Large intestine (tissue), 3 donors: ENCODE results near the gene BBS2. TPM values are rescaled to one million over a fixed set of nuclear protein-coding genes. Genes with fewer than 3 reads are reported as not detected.

ENCODE experiments used
- DNase-seq, 2 donors: peaks; one replicate each; pipeline versions ENCODE4 v3.0.0 to v3.0.0-alpha.2; 2013
- H3K27ac ChIP-seq: one replicate; pipeline ENCODE4 v1.5.1; 2013; ENCODE audit warnings: low read length
- H3K27me3 ChIP-seq: 2 replicates; pipeline ENCODE4 v1.6.1; 2013; ENCODE audit warnings: low read length; ENCODE audit not compliant: control insufficient read depth, insufficient read depth
- H3K36me3 ChIP-seq: 2 replicates; pipeline ENCODE4 v1.6.1; 2013; ENCODE audit warnings: low read length; ENCODE audit not compliant: control insufficient read depth, insufficient read depth
- H3K4me1 ChIP-seq: one replicate; pipeline ENCODE4 v1.6.1; 2013; ENCODE audit warnings: low read length; ENCODE audit not compliant: control insufficient read depth, insufficient read depth
- H3K4me3 ChIP-seq: one replicate; pipeline ENCODE4 v1.5.1; 2013; ENCODE audit warnings: low read length
- H3K9me3 ChIP-seq: one replicate; pipeline ENCODE4 v1.6.1; 2013; ENCODE audit warnings: mild to moderate bottlenecking, low read depth, low read length, moderate library complexity; ENCODE audit not compliant: control insufficient read depth
- WGBS: methylation state at CpG from one replicate; pipeline ENCODE4 v1.1.5; 2013; ENCODE audit warnings: low lambda C conversion rate; ENCODE audit not compliant: insufficient coverage; 5-methylcytosine and 5-hydroxymethylcytosine counted together
- polyA plus RNA-seq: library from polyadenylated mRNA; unstranded; fragments of 120-200 nt; gene quantifications from one replicate; pipeline ENCODE4 v1.2.1, GENCODE V29; 2013

Gene BBS2
- polyA plus RNA-seq, 1 donor, result 31.2 TPM

- H3K4me1 ChIP-seq, result no peaks in the 10 kb centered on the region
- 100% methylated on average over 1 of the region's 5 CpGs for WGBS
- no peak overlapping the region for H3K27ac ChIP-seq
- no peak overlapping the region for H3K4me3 ChIP-seq
- no peak for DNase-seq
- H3K27me3 ChIP-seq, result peaks cover 8% of the 10 kb centered on the region
- H3K9me3 ChIP-seq, result no peaks in the 10 kb centered on the region
- H3K36me3 ChIP-seq, result no peaks in the 10 kb centered on the region
Measured at GRCh38 chr16:56549744-56550385, 30.0 kb upstream of the BBS2 start.

GRCh38 chr16:56549161-56549560 lies 29.3 kb upstream of the BBS2 start:
- Histone ChIP-seq H3K36me3 (no peaks in the 10 kb centered on the region), H3K9me3 (no peaks in the 10 kb centered on the region), H3K4me3 (no peak overlapping the region), H3K27ac (no peak overlapping the region), H3K4me1 (no peaks in the 10 kb centered on the region), H3K27me3 (peaks cover 3% of the 10 kb centered on the region)
- DNase-seq, result no peak

GRCh38 chr16:56547949-56548567 lies 28.2 kb upstream of the BBS2 start:
- Histone ChIP-seq H3K4me1 (no peaks in the 10 kb centered on the region), H3K27ac (no peak overlapping the region), H3K36me3 (no peaks in the 10 kb centered on the region), H3K27me3 (peaks cover 3% of the 10 kb centered on the region), H3K9me3 (no peaks in the 10 kb centered on the region), H3K4me3 (no peak overlapping the region)
- 100% methylated on average over 1 of the region's 4 CpGs for WGBS
- no peak for DNase-seq

GRCh38 chr16:56547120-56547948 lies 27.5 kb upstream of the BBS2 start:
- 0% methylated on average over 1 of the region's 12 CpGs for WGBS
- Histone ChIP-seq H3K9me3 (no peaks in the 10 kb centered on the region), H3K27ac (no peak overlapping the region), H3K4me3 (no peak overlapping the region), H3K36me3 (no peaks in the 10 kb centered on the region), H3K27me3 (peaks cover 5% of the 10 kb centered on the region), H3K4me1 (no peaks in the 10 kb centered on the region)
- DNase-seq, result no peak

GRCh38 chr16:56542039-56542438 lies 22.2 kb upstream of the BBS2 start:
- Histone ChIP-seq H3K36me3 (no peaks in the 10 kb centered on the region), H3K9me3 (peaks cover 9% of the 10 kb centered on the region), H3K27me3 (peaks cover 2% of the 10 kb centered on the region), H3K4me3 (no peak overlapping the region), H3K4me1 (no peaks in the 10 kb centered on the region), H3K27ac (no peak overlapping the region)
- no CpG with 5 or more reads among the region's 2 CpGs for WGBS
- DNase-seq, result no peak

GRCh38 chr16:56539656-56540055 lies 19.8 kb upstream of the BBS2 start:
- Histone ChIP-seq H3K27me3 (peaks cover 10% of the 10 kb centered on the region), H3K4me1 (no peaks in the 10 kb centered on the region), H3K4me3 (no peak overlapping the region), H3K36me3 (no peaks in the 10 kb centered on the region), H3K27ac (peak overlapping the region; percentile 22), H3K9me3 (peaks cover 9% of the 10 kb centered on the region)
- no CpG with 5 or more reads among the region's 4 CpGs for WGBS
- no peak for DNase-seq

GRCh38 chr16:56538331-56538730 lies 18.5 kb upstream of the BBS2 start:
- Histone ChIP-seq H3K27me3 (peaks cover 12% of the 10 kb centered on the region), H3K27ac (no peak overlapping the region), H3K4me3 (no peak overlapping the region), H3K4me1 (no peaks in the 10 kb centered on the region), H3K36me3 (no peaks in the 10 kb centered on the region), H3K9me3 (peaks cover 9% of the 10 kb centered on the region)
- WGBS, result no CpG with 5 or more reads among the region's 7 CpGs
- DNase-seq, result no peak

- Histone ChIP-seq H3K27me3 (peaks cover 11% of the 10 kb centered on the region), H3K4me3 (no peak overlapping the region), H3K27ac (no peak overlapping the region), H3K36me3 (no peaks in the 10 kb centered on the region), H3K9me3 (no peaks in the 10 kb centered on the region), H3K4me1 (no peaks in the 10 kb centered on the region)
- DNase-seq, result no peak
- no CpG with 5 or more reads among the region's 8 CpGs for WGBS
Measured at GRCh38 chr16:56534847-56535383, 15.1 kb upstream of the BBS2 start.

GRCh38 chr16:56532714-56533113 lies 12.9 kb upstream of the BBS2 start:
- Histone ChIP-seq H3K36me3 (no peaks in the 10 kb centered on the region), H3K4me1 (no peaks in the 10 kb centered on the region), H3K9me3 (no peaks in the 10 kb centered on the region), H3K27me3 (peaks cover 11% of the 10 kb centered on the region), H3K27ac (no peak overlapping the region), H3K4me3 (no peak overlapping the region)
- no peak for DNase-seq
- WGBS, result no CpG with 5 or more reads among the region's 4 CpGs

- Histone ChIP-seq H3K4me1 (no peaks in the 10 kb centered on the region), H3K9me3 (no peaks in the 10 kb centered on the region), H3K27me3 (peaks cover 7% of the 10 kb centered on the region), H3K27ac (no peak overlapping the region), H3K4me3 (no peak overlapping the region), H3K36me3 (no peaks in the 10 kb centered on the region)
- WGBS, result no CpG with 5 or more reads among the region's 1 CpG
- no peak for DNase-seq
Measured at GRCh38 chr16:56530872-56531271, 11.0 kb upstream of the BBS2 start.
